ENCODE measurements around the gene HTR3B.

The HTR3B gene

DNA sequence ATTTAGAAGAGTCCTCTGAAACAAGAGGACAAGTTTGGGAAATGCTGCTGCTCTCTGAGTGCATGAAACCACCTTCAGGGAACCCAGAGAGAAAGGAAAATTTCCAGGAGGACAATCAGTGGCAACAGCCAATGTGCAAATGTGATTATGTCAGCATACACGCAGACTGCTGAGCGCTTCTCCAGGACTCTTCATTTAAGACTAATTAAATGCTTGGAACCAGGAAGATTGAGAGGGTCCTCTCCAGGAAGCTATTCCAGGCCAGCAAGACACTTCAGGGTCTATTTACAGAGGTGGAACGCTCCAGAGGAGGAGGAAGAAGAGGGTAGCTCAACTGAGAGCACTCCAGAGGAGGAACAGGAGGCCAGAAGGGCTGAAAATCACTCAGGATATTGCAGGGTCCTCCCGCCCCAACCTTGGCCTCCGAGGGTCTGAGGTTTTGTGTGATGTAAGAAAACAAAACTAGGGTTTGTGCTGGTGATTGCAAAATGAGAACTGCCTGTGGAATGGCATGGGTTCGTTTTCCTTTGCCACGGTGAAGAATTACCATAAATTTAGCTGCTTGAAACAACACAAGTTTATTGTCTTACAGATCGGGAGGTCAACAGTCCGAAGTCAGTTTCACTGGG, 56.2 kb downstream of the HTR3B start:
- H3K4me3 ChIP-seq (ENCODE audit: insufficient read depth, low read depth, low read length, poor library complexity, severe bottlenecking), result no peak overlapping the region
- H3K9me3 ChIP-seq (ENCODE audit: control insufficient read depth, low read length), result no peaks in the 10 kb centered on the region
- H3K4me1 ChIP-seq (ENCODE audit: control insufficient read depth, insufficient read depth, low read length, poor library complexity, severe bottlenecking), result no peaks in the 10 kb centered on the region
- H3K36me3 ChIP-seq (ENCODE audit: control insufficient read depth, insufficient read depth, low read length), result no peaks in the 10 kb centered on the region
- H3K27me3 ChIP-seq (replicated peaks; ENCODE audit: control insufficient read depth, insufficient read depth, low read length, poor library complexity, severe bottlenecking), result no peaks in the 10 kb centered on the region
- DNase-seq, result no peak
- no peak overlapping the region for H3K27ac ChIP-seq (ENCODE audit: insufficient read depth, low read length, poor library complexity, severe bottlenecking)

DNA sequence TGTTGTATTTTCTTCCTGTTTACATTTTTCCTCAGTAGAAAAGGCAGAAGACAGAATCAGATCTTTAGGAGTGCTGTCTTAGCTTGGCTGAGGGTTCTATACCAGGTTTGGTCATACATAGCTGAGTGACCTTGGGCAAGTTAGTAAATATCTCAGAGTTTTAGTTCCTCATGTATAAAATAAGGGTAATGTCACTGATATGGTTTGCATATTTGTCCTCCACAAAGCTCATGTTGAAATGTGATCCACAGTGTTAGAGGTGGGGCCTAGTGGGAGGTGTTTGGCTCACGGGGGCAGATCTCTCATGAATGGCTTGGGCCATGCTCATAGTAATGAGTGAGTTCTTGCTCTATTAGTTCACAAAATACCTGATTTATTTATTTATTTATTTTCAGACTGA, 62.8 kb downstream of the HTR3B start:
- no peaks in the 10 kb centered on the region for H3K36me3 ChIP-seq (ENCODE audit: control insufficient read depth, insufficient read depth, low read length)
- H3K27me3 ChIP-seq (replicated peaks; ENCODE audit: control insufficient read depth, insufficient read depth, low read length, poor library complexity, severe bottlenecking), result no peaks in the 10 kb centered on the region
- H3K4me1 ChIP-seq (ENCODE audit: control insufficient read depth, insufficient read depth, low read length, poor library complexity, severe bottlenecking), result no peaks in the 10 kb centered on the region
- H3K9me3 ChIP-seq (ENCODE audit: control insufficient read depth, low read length), result no peaks in the 10 kb centered on the region
- DNase-seq, result no peak
- no peak overlapping the region for H3K4me3 ChIP-seq (ENCODE audit: insufficient read depth, low read depth, low read length, poor library complexity, severe bottlenecking)
- no peak overlapping the region for H3K27ac ChIP-seq (ENCODE audit: insufficient read depth, low read length, poor library complexity, severe bottlenecking)

GRCh38 chr11:113971506-113972195, 67.1 kb downstream of the HTR3B start:
- Histone ChIP-seq H3K27me3 (replicated peaks; ENCODE audit: control insufficient read depth, insufficient read depth, low read length, poor library complexity, severe bottlenecking) (no peaks in the 10 kb centered on the region), H3K27ac (ENCODE audit: insufficient read depth, low read length, poor library complexity, severe bottlenecking) (no peak overlapping the region), H3K9me3 (ENCODE audit: control insufficient read depth, low read length) (no peaks in the 10 kb centered on the region), H3K36me3 (ENCODE audit: control insufficient read depth, insufficient read depth, low read length) (no peaks in the 10 kb centered on the region), H3K4me1 (ENCODE audit: control insufficient read depth, insufficient read depth, low read length, poor library complexity, severe bottlenecking) (no peaks in the 10 kb centered on the region), H3K4me3 (ENCODE audit: insufficient read depth, low read depth, low read length, poor library complexity, severe bottlenecking) (no peak overlapping the region)
- DNase-seq, result no peak

DNA sequence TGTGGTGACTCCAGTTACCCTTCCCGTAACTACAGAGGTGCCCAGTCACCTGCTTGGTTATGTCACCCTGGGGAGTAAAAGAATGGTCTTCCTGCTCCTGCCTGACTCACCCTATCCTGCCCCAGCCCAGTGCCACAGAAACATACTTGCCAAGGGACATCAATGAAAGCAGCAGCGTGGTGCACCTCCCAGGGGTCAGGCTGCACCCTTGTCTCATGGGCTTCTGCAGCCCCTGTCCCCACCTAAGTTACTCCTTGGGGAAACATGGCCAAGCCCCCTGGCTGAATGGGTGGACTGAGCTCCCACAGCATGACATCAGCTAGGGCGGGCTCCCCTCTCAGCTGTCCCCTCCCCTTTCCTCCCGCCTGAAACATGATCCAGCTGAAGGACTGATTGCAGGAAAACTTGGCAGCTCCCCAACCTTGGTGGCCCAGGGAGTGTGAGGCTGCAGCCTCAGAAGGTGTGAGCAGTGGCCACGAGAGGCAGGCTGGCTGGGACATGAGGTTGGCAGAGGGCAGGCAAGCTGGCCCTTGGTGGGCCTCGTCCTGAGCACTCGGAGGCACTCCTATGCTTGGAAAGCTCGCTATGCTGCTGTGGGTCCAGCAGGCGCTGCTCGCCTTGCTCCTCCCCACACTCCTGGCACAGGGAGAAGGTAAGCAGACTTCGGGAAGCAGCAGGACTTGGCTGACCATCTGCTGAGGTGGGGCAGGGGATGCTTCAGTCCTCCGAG, 70.3 kb downstream of the HTR3B start, which contains the start of gene HTR3A:
Gene HTR3A (plus strand): TSS at position 368 of the 730 bp plus-strand sequence. CDS start 218 bp downstream, at position 586.
- Histone ChIP-seq H3K4me3 (ENCODE audit: insufficient read depth, low read depth, low read length, poor library complexity, severe bottlenecking) (no peak within 1 kb of the TSS), H3K9me3 (ENCODE audit: control insufficient read depth, low read length) (no peaks in the 10 kb centered on the region), H3K27me3 (replicated peaks; ENCODE audit: control insufficient read depth, insufficient read depth, low read length, poor library complexity, severe bottlenecking) (no peaks in the 10 kb centered on the region), H3K27ac (ENCODE audit: insufficient read depth, low read length, poor library complexity, severe bottlenecking) (no peak within 1 kb of the TSS), H3K4me1 (ENCODE audit: control insufficient read depth, insufficient read depth, low read length, poor library complexity, severe bottlenecking) (no peaks in the 10 kb centered on the region), H3K36me3 (ENCODE audit: control insufficient read depth, insufficient read depth, low read length) (no peaks in the 10 kb centered on the region)
- DNase-seq, result no peak

DNA sequence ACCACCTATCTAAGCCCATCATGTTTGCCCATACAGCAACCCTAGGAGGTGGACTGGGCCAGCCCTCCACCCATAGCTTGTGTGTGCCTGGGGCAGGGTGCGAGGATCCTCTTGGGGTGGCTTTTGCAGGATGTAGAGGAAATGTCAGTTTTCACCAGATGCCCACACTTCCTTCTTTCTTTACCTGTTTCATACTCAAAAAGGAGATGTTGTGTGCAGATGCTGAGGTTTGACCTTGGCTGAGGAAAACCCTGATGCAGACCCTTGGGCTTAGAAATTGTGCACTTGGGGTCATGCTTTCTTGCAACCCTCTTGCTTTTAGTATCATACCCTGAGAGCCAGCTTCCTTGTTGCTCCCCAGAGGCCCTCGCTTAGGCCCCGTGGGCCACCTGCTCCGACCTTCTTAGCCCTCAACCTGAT, 72.5 kb downstream of the HTR3B start:
- Histone ChIP-seq H3K4me3 (ENCODE audit: insufficient read depth, low read depth, low read length, poor library complexity, severe bottlenecking) (no peak overlapping the region), H3K9me3 (ENCODE audit: control insufficient read depth, low read length) (no peaks in the 10 kb centered on the region), H3K36me3 (ENCODE audit: control insufficient read depth, insufficient read depth, low read length) (no peaks in the 10 kb centered on the region), H3K4me1 (ENCODE audit: control insufficient read depth, insufficient read depth, low read length, poor library complexity, severe bottlenecking) (no peaks in the 10 kb centered on the region), H3K27ac (ENCODE audit: insufficient read depth, low read length, poor library complexity, severe bottlenecking) (no peak overlapping the region), H3K27me3 (replicated peaks; ENCODE audit: control insufficient read depth, insufficient read depth, low read length, poor library complexity, severe bottlenecking) (no peaks in the 10 kb centered on the region)
- no peak for DNase-seq

- Histone ChIP-seq H3K9me3 (ENCODE audit: control insufficient read depth, low read length) (no peaks in the 10 kb centered on the region), H3K36me3 (ENCODE audit: control insufficient read depth, insufficient read depth, low read length) (no peaks in the 10 kb centered on the region), H3K27ac (ENCODE audit: insufficient read depth, low read length, poor library complexity, severe bottlenecking) (no peak overlapping the region), H3K4me1 (ENCODE audit: control insufficient read depth, insufficient read depth, low read length, poor library complexity, severe bottlenecking) (no peaks in the 10 kb centered on the region), H3K27me3 (replicated peaks; ENCODE audit: control insufficient read depth, insufficient read depth, low read length, poor library complexity, severe bottlenecking) (no peaks in the 10 kb centered on the region), H3K4me3 (ENCODE audit: insufficient read depth, low read depth, low read length, poor library complexity, severe bottlenecking) (no peak overlapping the region)
- DNase-seq, result no peak
Observed at GRCh38 chr11:113977701-113978100, 73.1 kb downstream of the HTR3B start.

GRCh38 chr11:113979431-113979830, 74.8 kb downstream of the HTR3B start:
- no peaks in the 10 kb centered on the region for H3K4me1 ChIP-seq (ENCODE audit: control insufficient read depth, insufficient read depth, low read length, poor library complexity, severe bottlenecking)
- H3K36me3 ChIP-seq (ENCODE audit: control insufficient read depth, insufficient read depth, low read length), result no peaks in the 10 kb centered on the region
- H3K4me3 ChIP-seq (ENCODE audit: insufficient read depth, low read depth, low read length, poor library complexity, severe bottlenecking), result no peak overlapping the region
- no peaks in the 10 kb centered on the region for H3K27me3 ChIP-seq (replicated peaks; ENCODE audit: control insufficient read depth, insufficient read depth, low read length, poor library complexity, severe bottlenecking)
- H3K9me3 ChIP-seq (ENCODE audit: control insufficient read depth, low read length), result no peaks in the 10 kb centered on the region
- H3K27ac ChIP-seq (ENCODE audit: insufficient read depth, low read length, poor library complexity, severe bottlenecking), result no peak overlapping the region
- DNase-seq, result no peak

- Histone ChIP-seq H3K36me3 (ENCODE audit: control insufficient read depth, insufficient read depth, low read length) (no peaks in the 10 kb centered on the region), H3K27me3 (replicated peaks; ENCODE audit: control insufficient read depth, insufficient read depth, low read length, poor library complexity, severe bottlenecking) (no peaks in the 10 kb centered on the region), H3K4me3 (ENCODE audit: insufficient read depth, low read depth, low read length, poor library complexity, severe bottlenecking) (no peak overlapping the region), H3K27ac (ENCODE audit: insufficient read depth, low read length, poor library complexity, severe bottlenecking) (no peak overlapping the region), H3K9me3 (ENCODE audit: control insufficient read depth, low read length) (no peaks in the 10 kb centered on the region), H3K4me1 (ENCODE audit: control insufficient read depth, insufficient read depth, low read length, poor library complexity, severe bottlenecking) (no peaks in the 10 kb centered on the region)
- no peak for DNase-seq
Observed at GRCh38 chr11:113980785-113981184, 76.2 kb downstream of the HTR3B start.

- no peak for DNase-seq
- Histone ChIP-seq H3K27me3 (replicated peaks; ENCODE audit: control insufficient read depth, insufficient read depth, low read length, poor library complexity, severe bottlenecking) (no peaks in the 10 kb centered on the region), H3K27ac (ENCODE audit: insufficient read depth, low read length, poor library complexity, severe bottlenecking) (no peak overlapping the region), H3K9me3 (ENCODE audit: control insufficient read depth, low read length) (no peaks in the 10 kb centered on the region), H3K36me3 (ENCODE audit: control insufficient read depth, insufficient read depth, low read length) (no peaks in the 10 kb centered on the region), H3K4me3 (ENCODE audit: insufficient read depth, low read depth, low read length, poor library complexity, severe bottlenecking) (no peak overlapping the region), H3K4me1 (ENCODE audit: control insufficient read depth, insufficient read depth, low read length, poor library complexity, severe bottlenecking) (no peaks in the 10 kb centered on the region)
Observed at GRCh38 chr11:113982306-113982705, 77.7 kb downstream of the HTR3B start.

GRCh38 chr11:113984781-113985180, 80.2 kb downstream of the HTR3B start:
- Histone ChIP-seq H3K36me3 (ENCODE audit: control insufficient read depth, insufficient read depth, low read length) (no peaks in the 10 kb centered on the region), H3K4me3 (ENCODE audit: insufficient read depth, low read depth, low read length, poor library complexity, severe bottlenecking) (no peak overlapping the region), H3K9me3 (ENCODE audit: control insufficient read depth, low read length) (no peaks in the 10 kb centered on the region), H3K27me3 (replicated peaks; ENCODE audit: control insufficient read depth, insufficient read depth, low read length, poor library complexity, severe bottlenecking) (no peaks in the 10 kb centered on the region), H3K27ac (ENCODE audit: insufficient read depth, low read length, poor library complexity, severe bottlenecking) (no peak overlapping the region), H3K4me1 (ENCODE audit: control insufficient read depth, insufficient read depth, low read length, poor library complexity, severe bottlenecking) (no peaks in the 10 kb centered on the region)
- DNase-seq, result no peak
